Measurements from ENCODE around the gene ATP8B4.

DNA sequence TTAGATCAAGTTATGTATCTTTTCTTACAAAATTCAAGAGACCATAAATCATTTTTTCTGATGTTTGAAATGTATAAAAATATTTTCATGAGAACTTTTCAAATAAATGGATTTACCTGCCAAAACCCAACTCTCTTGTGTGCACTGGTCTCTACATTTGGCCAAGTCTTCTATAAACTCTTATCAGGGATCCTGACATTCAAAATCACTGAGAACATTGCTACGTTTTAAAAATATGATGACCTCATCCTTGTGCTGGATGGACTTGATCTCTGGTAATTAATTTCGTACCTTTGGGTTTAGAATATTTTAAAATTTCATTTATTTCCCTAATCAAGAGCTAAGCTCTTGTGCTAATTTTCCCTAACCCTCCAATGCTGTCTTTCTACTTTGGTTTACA lies 127.4 kb downstream of the ATP8B4 start:
- TF ChIP-seq CTCF (IDR thresholded peaks at IDR 0.05) (no peak), POLR2A (IDR thresholded peaks at IDR 0.05) (no peak)

Measured in testis (tissue), 2 donors.